BJ (cell line): ENCODE results near the gene H2BK1. TPM values are rescaled to one million over a fixed set of nuclear protein-coding genes. Genes with fewer than 3 reads are reported as not detected.
A peak's percentile ranks its signal among the peaks of the same experiment; 100 is the strongest.

Source experiments
- CTCF ChIA-PET: fragments of 350-600 bp; formaldehyde crosslinking; extraction: SDS; loops from one replicate; lab custom pipeline; 2021; ENCODE audit warnings: antibody characterized with exemption, inconsistent platforms; lab: Yijun Ruan, JAX
- POLR2A ChIA-PET: fragments of 300-600 bp; sonication (Branson Sonifier 250); formaldehyde crosslinking; extraction: SDS; loops from one replicate; lab custom pipeline; 2021; ENCODE audit warnings: antibody characterized with exemption; lab: Charles Lee
- DNase-seq: peaks from one replicate; pipeline ENCODE4 v3.0.0-alpha.2; 2011; ENCODE audit warnings: low read depth
- H3K27me3 ChIP-seq: 2 replicates; pipeline ENCODE4 v1.6.0; 2011; ENCODE audit warnings: low read length; ENCODE audit not compliant: control insufficient read depth, insufficient read depth
- H3K36me3 ChIP-seq: 2 replicates; pipeline ENCODE4 v1.5.1; 2011; ENCODE audit warnings: low read length; ENCODE audit not compliant: control insufficient read depth, insufficient read depth
- H3K4me3 ChIP-seq: 2 replicates; pipeline ENCODE4 v1.5.1; 2011; ENCODE audit warnings: low read depth, mild to moderate bottlenecking, control low read depth, low read length
- CTCF ChIP-seq: IDR thresholded peaks from 2 replicates; pipeline ENCODE4 v1.5.1; 2011; ENCODE audit warnings: low read depth, mild to moderate bottlenecking, control low read depth, inconsistent platforms, low read length, moderate library complexity; ENCODE audit not compliant: insufficient read depth
- polyA plus RNA-seq: library from polyadenylated mRNA; depleted of rRNA; stranded (reverse); fragments of >200 nt; gene quantifications from 2 replicates; pipeline ENCODE4 v1.2.3, GENCODE V29; 2011

H2BK1 gene
- polyA plus RNA-seq, 1 experiment, result not detected

DNA sequence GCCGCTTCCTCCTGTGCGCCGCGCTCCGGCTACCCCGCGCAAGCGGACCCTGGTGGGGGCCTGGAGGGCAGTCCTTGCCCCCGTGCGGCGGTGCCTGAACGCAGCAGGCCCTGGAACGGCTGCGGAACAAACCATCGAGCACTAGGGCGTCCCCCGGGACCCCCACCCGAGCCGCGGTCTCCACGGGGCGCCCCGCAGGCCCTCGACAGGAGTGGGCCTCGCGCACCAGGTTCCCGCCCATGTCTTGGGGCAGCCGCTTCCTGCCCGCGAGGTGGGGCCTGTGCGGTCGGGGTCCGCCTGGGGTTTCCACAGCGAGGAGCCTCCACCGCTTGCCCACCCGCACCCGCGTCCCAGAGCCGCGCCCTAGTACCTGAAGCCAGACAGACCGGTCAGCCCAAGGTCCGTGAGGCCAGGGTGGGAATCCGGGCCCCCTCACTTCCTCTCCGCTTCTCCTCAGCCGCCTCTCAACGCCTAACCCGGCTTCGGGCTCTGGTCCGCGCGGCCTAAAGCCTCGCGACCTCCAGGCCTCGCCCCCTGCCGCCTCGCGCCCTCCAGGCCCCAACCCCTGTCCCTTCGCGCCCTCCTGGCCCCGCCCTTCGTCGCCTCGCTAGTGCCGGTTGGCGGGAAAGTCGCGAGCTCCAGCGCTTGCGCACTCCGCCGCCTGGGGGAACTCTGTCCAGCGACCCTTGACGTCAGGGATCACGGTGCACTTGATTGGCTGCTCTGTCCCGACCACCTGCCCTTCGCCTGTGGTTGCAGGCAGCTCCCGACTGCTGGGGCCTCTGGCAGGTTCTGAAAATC lies 35.8 kb downstream of the H2BK1 start:
- Histone ChIP-seq H3K36me3 (no peaks in the 10 kb centered on the region), H3K27me3 (peaks cover 25% of the 10 kb centered on the region), H3K4me3 (no peak overlapping the region)
- ChIA-PET POLR2A (no interaction called here), CTCF (interaction anchor here (0.6 to 1.1 kb wide), 3 partner anchors 9 to 295 kb away, joined by 3 read pairs; no protein-coding TSS in a partner anchor)
- TF ChIP-seq CTCF, result no peak
- DNase-seq, result no peak

GRCh38 chr7:151173386-151174245 lies 36.7 kb downstream of the H2BK1 start:
- CTCF ChIA-PET, result interaction anchor here (0.7 to 1.3 kb wide), 7 partner anchors 9 to 147 kb away, joined by 3 to 8 read pairs (median 3); no protein-coding TSS in a partner anchor
- POLR2A ChIA-PET, result no interaction called here
- peaks cover 26% of the 10 kb centered on the region for H3K27me3 ChIP-seq
- no peaks in the 10 kb centered on the region for H3K36me3 ChIP-seq
- TF ChIP-seq CTCF, result no peak
- DNase-seq, result no peak
- H3K4me3 ChIP-seq, result no peak overlapping the region

GRCh38 chr7:151172273-151173141 lies 37.8 kb downstream of the H2BK1 start:
- H3K4me3 ChIP-seq, result no peak overlapping the region
- no peaks in the 10 kb centered on the region for H3K36me3 ChIP-seq
- peaks cover 25% of the 10 kb centered on the region for H3K27me3 ChIP-seq
- DNase-seq, result peak; percentile 1
- ChIA-PET CTCF (interaction anchor here (0.6 to 1.3 kb wide), 11 partner anchors 8 to 189 kb away, joined by 3 to 10 read pairs (median 4); no protein-coding TSS in a partner anchor), POLR2A (no interaction called here)
- peak; percentile 100 for TF ChIP-seq CTCF

GRCh38 chr7:151168787-151169162 lies 41.5 kb downstream of the H2BK1 start:
- ChIA-PET CTCF (interaction anchor here (1.2 to 1.6 kb wide), 3 partner anchors 10 to 183 kb away, joined by 4 to 7 read pairs (median 5); no protein-coding TSS in a partner anchor), POLR2A (no interaction called here)

More at GRCh38 chr7:151168787-151169162, 41.5 kb downstream of the H2BK1 start:
- Histone ChIP-seq H3K36me3 (no peaks in the 10 kb centered on the region), H3K4me3 (no peak overlapping the region), H3K27me3 (peaks cover 43% of the 10 kb centered on the region)
- no peak for TF ChIP-seq CTCF
- DNase-seq, result no peak
